SK-N-SH treated with all-trans-retinoic acid at 6 μM for 48 hours (cell line): Measurements from ENCODE around the gene GPX1.

Experiments used
- ATAC-seq: fragments of 200-7000 bp; cut with Tn5 transposase; 3 replicates; pipeline ENCODE4 v1.9.1; 2020; ENCODE audit warnings: mild to moderate bottlenecking, moderate library complexity
- ARNTL ChIP-seq: fragments of 450-650 bp; formaldehyde crosslinking; IDR thresholded peaks from 2 replicates; pipeline ENCODE4 v1.5.0; 2020; ENCODE audit warnings: low read depth, mild to moderate bottlenecking, moderate library complexity, borderline replicate concordance
- BACH2 ChIP-seq: fragments of 250-450 bp; sonication (Bioruptor Pico); IDR thresholded peaks from 2 replicates; pipeline ENCODE4 v1.9.0; 2021; ENCODE audit warnings: mild to moderate bottlenecking, borderline replicate concordance
- CSDC2 ChIP-seq: fragments of 250-450 bp; sonication (Bioruptor Pico); IDR thresholded peaks from 2 replicates; pipeline ENCODE4 v1.5.0; 2020; ENCODE audit warnings: mild to moderate bottlenecking, moderate library complexity
- CSRNP3 ChIP-seq: fragments of 250-450 bp; sonication (Bioruptor Pico); IDR thresholded peaks from 2 replicates; pipeline ENCODE4 v1.5.1; 2021; ENCODE audit warnings: mild to moderate bottlenecking, moderate library complexity
- ESRRG ChIP-seq: fragments of 250-450 bp; sonication (Bioruptor Pico); IDR thresholded peaks from 2 replicates; pipeline ENCODE4 v1.6.1; 2021; ENCODE audit warnings: mild to moderate bottlenecking
- GLIS3 ChIP-seq: fragments of 250-450 bp; sonication (Bioruptor Pico); IDR thresholded peaks from 2 replicates; pipeline ENCODE4 v1.5.0; 2020; ENCODE audit warnings: mild to moderate bottlenecking, moderate library complexity
- ISL1 ChIP-seq: fragments of 250-450 bp; sonication (Bioruptor Pico); IDR thresholded peaks from 2 replicates; pipeline ENCODE4 v2.1.2; 2022; ENCODE audit warnings: mild to moderate bottlenecking, moderate library complexity
- OSR1 ChIP-seq: fragments of 250-450 bp; sonication (Bioruptor Pico); IDR thresholded peaks from 2 replicates; pipeline ENCODE4 v1.8.0; 2022; ENCODE audit warnings: moderate library complexity, mild to moderate bottlenecking, inconsistent platforms
- PATZ1 ChIP-seq: fragments of 250-450 bp; sonication (Bioruptor Pico); IDR thresholded peaks from 2 replicates; pipeline ENCODE4 v1.8.0; 2020; ENCODE audit warnings: mild to moderate bottlenecking, moderate library complexity, borderline replicate concordance
- POU6F1 ChIP-seq: fragments of 250-450 bp; sonication (Bioruptor Pico); IDR thresholded peaks from 2 replicates; pipeline ENCODE4 v1.8.0; 2021; ENCODE audit warnings: low read depth, mild to moderate bottlenecking, moderate library complexity, borderline replicate concordance
- PPARA ChIP-seq: fragments of 250-450 bp; sonication (Bioruptor Pico); IDR thresholded peaks from 2 replicates; pipeline ENCODE4 v1.5.0; 2020; ENCODE audit warnings: mild to moderate bottlenecking, borderline replicate concordance
- RARB ChIP-seq: fragments of 250-450 bp; sonication (Bioruptor Pico); IDR thresholded peaks from 2 replicates; pipeline ENCODE4 v1.8.0; 2021; ENCODE audit warnings: mild to moderate bottlenecking, moderate library complexity
- SNAI2 ChIP-seq: fragments of 250-450 bp; sonication (Bioruptor Pico); IDR thresholded peaks from 2 replicates; pipeline ENCODE4 v1.5.0; 2020; ENCODE audit warnings: mild to moderate bottlenecking, moderate library complexity
- TCF4 ChIP-seq: fragments of 250-450 bp; sonication (Bioruptor Pico); IDR thresholded peaks from 2 replicates; pipeline ENCODE4 v1.8.0; 2021; ENCODE audit warnings: mild to moderate bottlenecking, moderate library complexity, borderline replicate concordance
- ZC3H10 ChIP-seq: fragments of 250-450 bp; sonication (Bioruptor Pico); IDR thresholded peaks from 2 replicates; pipeline ENCODE4 v1.5.1; 2021; ENCODE audit warnings: mild to moderate bottlenecking, moderate library complexity
- ZFP3 ChIP-seq: fragments of 250-450 bp; sonication (Bioruptor Pico); IDR thresholded peaks from 2 replicates; pipeline ENCODE4 v1.5.0; 2020; ENCODE audit warnings: mild to moderate bottlenecking, moderate library complexity
- ZFP30 ChIP-seq: fragments of 450-650 bp; formaldehyde crosslinking; IDR thresholded peaks from 2 replicates; pipeline ENCODE4 v1.5.0; 2022; ENCODE audit warnings: mild to moderate bottlenecking, moderate library complexity
- ZNF565 ChIP-seq: fragments of 450-650 bp; formaldehyde crosslinking; conservative IDR thresholded peaks from 2 replicates; pipeline ENCODE4 v1.5.0; 2020; ENCODE audit warnings: low read depth, mild to moderate bottlenecking, moderate library complexity

The GPX1 gene

GRCh38 chr3:49346797-49347251, 11.3 kb downstream of the GPX1 start (continued):
- no peak for TF ChIP-seq CSRNP3 (CRISPR knock-in tag)
- TF ChIP-seq ZFP30 (CRISPR knock-in tag) = no peak
- TF ChIP-seq SNAI2 (CRISPR knock-in tag) = no peak
- TF ChIP-seq OSR1 (CRISPR knock-in tag) = no peak
- TF ChIP-seq ESRRG (CRISPR knock-in tag) = no peak
- TF ChIP-seq, all 23 proteins: peak for 0

GRCh38 chr3:49343163-49343562, 15.0 kb downstream of the GPX1 start:
- TF ChIP-seq SNAI2 (CRISPR knock-in tag) = no peak
- no peak for TF ChIP-seq CSRNP3 (CRISPR knock-in tag)
- ATAC-seq = no peak

- no peak for TF ChIP-seq ZC3H10 (CRISPR knock-in tag)
- TF ChIP-seq OSR1 (CRISPR knock-in tag) = no peak
- TF ChIP-seq PATZ1 (CRISPR knock-in tag) = no peak
- no peak for TF ChIP-seq RARB
- no peak for TF ChIP-seq TCF4 (CRISPR knock-in tag)
- no peak for TF ChIP-seq ZFP30 (CRISPR knock-in tag)
- no peak for TF ChIP-seq POU6F1 (CRISPR knock-in tag)
- ATAC-seq = no peak
Observed at GRCh38 chr3:49341996-49342395, 16.2 kb downstream of the GPX1 start.

GRCh38 chr3:49339941-49340800, 18.0 kb downstream of the GPX1 start, which contains the start of gene USP4:
USP4 (minus strand) TSS chr3:49340053; CDS start chr3:49340024, 29 bp downstream.
- 0 out of 2 replicates have a peak, but pooled peaks have one; percentile 34 for TF ChIP-seq ZFP3
- no peak for TF ChIP-seq PPARA (CRISPR knock-in tag)
- TF ChIP-seq ESRRG (CRISPR knock-in tag) = no peak
- no peak for TF ChIP-seq PATZ1 (CRISPR knock-in tag)
- peak; percentile 40; the same call in 1 of the 2 replicates for TF ChIP-seq CSDC2 (CRISPR knock-in tag)
- peak; percentile 98 for ATAC-seq

- ATAC-seq = peak; percentile 59
- TF ChIP-seq BACH2 (CRISPR knock-in tag) (no peak), ARNTL (CRISPR knock-in tag) (no peak), PPARA (CRISPR knock-in tag) (no peak), ZNF565 (CRISPR knock-in tag) (no peak), SNAI2 (CRISPR knock-in tag) (no peak), ISL1 (CRISPR knock-in tag) (no peak), POU6F1 (CRISPR knock-in tag) (no peak), GLIS3 (CRISPR knock-in tag) (0 out of 2 replicates have a peak, but pooled peaks have one; percentile 8), CSRNP3 (CRISPR knock-in tag) (no peak), ZFP3 (0 out of 2 replicates have a peak, but pooled peaks have one; percentile 1)
- TF ChIP-seq, all 23 proteins: peak for 2
Observed at GRCh38 chr3:49339581-49339940, 18.6 kb downstream of the GPX1 start.
